Medulla oblongata (tissue), 1 donor: ENCODE results near the gene METTL21C.

ENCODE experiments used
- DNase-seq: peaks from one replicate; pipeline ENCODE4 v3.0.0-alpha.2; 2015; ENCODE audit errors: extremely low spot score

The METTL21C gene

DNA sequence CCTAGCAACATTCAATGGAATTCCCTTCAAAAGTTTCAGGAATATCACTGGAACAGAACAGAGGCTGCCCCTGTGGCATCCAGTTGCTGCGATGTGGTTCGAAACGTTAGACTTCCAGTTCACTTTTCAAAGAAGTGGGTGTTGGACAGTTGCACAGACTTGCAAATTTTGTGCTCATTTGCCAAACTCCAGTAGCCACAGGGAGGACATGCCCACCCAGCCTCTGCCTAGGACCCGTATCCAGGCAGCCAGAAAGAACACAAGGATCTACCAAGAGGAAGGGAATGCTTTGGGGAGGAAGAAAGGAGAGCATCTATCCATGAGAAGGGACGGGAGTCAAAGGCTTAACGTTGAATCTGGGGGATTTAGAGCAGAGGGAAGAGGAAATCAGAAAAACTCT lies at the start of gene METTL21C:
Gene METTL21C, minus strand, starts transcription at position 108 of the 400 bp plus-strand sequence. CDS start 546 bp downstream, outside the sequence.
- no peak for DNase-seq

DNA sequence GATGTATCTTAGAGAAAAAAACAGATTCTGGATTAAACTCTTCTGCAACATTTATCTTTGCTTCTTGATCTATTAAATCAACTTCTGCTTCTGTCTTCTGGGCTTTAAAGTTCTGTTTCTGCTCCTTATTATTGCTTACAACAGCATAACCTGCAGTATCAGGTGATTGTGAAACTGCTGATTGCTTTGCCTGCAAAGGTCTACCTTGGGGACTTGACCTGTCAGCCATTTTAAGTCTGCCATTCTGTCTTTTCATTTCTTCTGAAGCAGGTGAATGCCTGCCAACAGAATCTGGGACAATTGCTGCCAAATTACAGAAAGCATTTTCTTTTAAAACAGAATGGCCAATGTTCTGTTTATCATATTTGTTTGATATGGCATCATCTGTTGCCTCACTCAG lies 47.7 kb upstream of the METTL21C start:
- no peak for DNase-seq

- no peak for DNase-seq
Observed at GRCh38 chr13:102742101-102742500, 47.3 kb upstream of the METTL21C start.

DNA sequence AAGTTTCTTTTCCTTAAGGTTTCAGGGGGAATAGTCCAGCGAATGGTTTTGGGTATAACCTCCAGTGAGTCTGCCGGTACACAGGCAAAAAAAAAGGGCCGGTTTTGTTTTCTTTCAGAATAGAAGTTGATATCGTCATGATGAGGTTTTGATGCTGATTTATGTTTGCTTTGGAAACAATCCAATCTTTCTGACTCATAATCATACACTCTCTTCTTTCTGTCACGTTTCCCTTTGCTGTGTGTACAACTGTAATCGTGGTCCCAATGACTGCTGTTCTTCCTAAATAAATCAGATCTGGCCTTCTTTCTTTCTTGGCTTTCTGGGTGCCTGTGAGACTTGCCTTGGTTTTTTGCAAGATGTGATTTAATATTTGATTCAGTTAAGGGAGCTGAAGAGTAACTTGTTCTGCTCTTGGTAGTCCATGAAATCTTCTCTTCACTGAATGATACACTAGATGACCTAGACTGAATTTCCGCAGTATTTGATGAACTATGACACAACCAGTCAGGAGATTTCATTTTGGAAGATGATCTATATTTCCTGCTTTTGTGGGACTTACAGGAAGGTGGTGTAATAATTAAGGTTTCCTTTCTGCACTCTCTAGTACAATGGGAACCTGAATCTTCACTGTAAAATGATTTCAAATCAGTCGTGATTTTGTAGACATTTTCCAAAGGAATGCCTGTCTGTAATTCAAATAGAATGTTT lies 34.9 kb upstream of the METTL21C start:
- DNase-seq = no peak

GRCh38 chr13:102726430-102726829 lies 31.6 kb upstream of the METTL21C start:
- no peak for DNase-seq

DNA sequence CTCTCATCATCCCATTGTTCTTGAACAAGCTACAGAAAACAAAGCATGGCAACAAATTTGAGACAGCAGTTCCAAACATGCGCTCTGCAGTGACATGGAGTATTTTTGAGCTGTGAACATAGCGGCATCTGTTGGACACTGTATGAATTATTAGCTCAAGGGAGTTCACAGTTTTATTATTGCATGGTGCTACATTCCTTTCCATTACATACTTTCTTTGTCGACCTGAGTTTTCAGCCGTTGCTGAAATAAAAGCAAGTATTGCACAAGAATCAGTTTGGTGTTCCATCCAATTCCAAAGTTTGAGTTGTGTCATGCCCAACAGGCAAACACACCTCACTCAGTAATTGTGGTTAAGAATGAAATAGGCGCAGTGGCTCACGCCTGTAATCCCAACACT lies 30.1 kb upstream of the METTL21C start:
- peak; percentile 52 for DNase-seq

- peak; percentile 78 for DNase-seq
Observed at GRCh38 chr13:102721800-102722231, 27.0 kb upstream of the METTL21C start.

DNA sequence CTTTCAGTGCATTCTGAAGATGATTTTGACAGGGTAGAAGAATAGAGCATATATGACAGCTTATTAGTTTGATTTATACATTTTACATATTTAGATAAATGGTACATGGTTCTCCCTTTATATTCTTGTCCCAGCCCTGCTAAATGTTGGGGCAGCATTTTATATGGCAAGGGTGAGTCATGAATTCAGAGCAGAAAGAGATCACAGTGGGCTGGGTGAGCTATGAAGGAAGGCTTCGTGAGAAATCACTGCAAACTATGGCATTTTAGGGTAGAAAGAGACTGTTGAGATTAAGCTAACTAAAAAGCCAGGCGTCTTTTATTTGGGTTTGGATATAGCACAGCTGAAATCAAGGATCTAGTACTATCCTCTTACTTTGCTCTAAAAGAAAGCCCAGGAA lies 23.9 kb upstream of the METTL21C start:
- DNase-seq = no peak

- DNase-seq = no peak
Observed at GRCh38 chr13:102715447-102715846, 20.6 kb upstream of the METTL21C start.

GRCh38 chr13:102710261-102710679 lies 15.4 kb upstream of the METTL21C start:
- DNase-seq = no peak

DNA sequence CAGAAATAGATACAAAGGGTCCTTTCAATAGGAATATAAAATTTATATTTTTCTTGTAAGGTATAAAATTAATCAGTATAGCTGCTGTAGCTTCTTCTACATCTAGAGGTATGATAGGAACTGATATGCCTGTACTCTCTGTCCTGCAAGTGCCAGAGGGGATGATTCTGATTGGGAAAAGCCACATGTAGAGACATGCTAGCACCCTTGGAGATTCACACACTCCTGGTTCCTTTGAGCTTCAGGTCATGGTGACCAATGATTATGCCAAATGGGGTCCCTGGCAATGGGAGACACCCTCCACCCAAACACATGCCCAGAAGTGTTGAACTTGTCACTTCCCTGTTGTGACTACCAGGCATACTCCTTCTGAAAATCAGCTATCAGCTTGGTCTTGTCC lies 14.7 kb upstream of the METTL21C start:
- no peak for DNase-seq

DNA sequence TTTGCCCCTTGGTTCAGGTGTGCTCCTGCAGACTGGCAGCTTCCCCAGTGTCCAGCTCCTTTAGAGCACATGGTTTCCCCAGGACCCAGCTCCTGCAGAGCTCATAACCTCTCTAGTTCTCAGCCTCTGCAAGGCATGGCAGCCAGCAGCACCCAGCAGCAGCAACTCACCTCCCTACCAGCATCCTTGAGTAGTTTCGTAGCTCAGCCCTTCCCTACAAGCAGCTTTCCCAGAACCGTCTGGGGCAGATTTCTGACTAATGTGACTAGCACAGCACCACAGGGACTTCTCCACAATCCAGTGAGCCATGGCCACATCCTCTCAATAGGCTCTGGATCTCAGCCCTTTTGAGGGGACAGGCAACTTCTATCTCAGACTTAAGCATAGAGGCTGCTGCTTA lies 14.1 kb upstream of the METTL21C start:
- no peak for DNase-seq

DNA sequence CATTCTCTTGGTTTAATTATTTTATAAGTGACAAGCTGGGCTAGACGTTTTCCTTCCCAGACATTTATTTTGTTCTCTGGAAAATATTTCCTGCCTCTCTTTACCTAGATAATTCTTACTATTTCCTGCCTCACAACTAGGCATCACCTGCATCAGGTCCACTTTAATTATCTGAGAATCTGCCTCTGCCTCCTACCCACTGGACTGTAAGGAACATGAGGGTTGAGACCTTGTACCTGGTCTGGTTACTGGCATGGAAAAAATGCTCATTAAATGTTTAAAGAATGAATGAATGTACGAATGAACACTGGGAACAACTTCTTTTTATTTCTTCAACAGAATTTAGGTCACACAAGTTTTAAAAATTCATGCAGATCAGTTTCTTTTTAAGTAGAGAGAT lies 13.4 kb upstream of the METTL21C start:
- no peak for DNase-seq

- peak; percentile 26 for DNase-seq
Observed at GRCh38 chr13:102707467-102707866, 12.6 kb upstream of the METTL21C start.

- DNase-seq = no peak
Observed at GRCh38 chr13:102704238-102705058, 9.6 kb upstream of the METTL21C start.

DNA sequence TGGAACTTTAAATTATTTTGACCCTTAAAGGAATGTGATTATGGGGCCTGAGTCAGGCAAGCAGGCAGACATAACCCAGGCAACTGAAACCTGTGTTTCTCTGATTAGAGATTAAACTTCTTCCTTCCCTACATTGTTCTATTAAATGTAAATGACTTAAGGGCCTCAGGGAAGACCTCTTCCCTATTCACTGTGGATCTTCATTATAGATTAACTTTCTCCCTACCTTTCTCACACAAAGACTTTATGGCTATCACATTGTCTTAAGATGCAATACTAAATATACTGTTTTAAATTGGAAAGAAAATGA lies 8.8 kb upstream of the METTL21C start:
- DNase-seq = no peak

GRCh38 chr13:102702965-102703725 lies 8.3 kb upstream of the METTL21C start:
- no peak for DNase-seq

- DNase-seq = no peak
Observed at GRCh38 chr13:102701331-102701730, 6.5 kb upstream of the METTL21C start.

- DNase-seq = no peak
Observed at GRCh38 chr13:102700088-102701031, 5.5 kb upstream of the METTL21C start.

DNA sequence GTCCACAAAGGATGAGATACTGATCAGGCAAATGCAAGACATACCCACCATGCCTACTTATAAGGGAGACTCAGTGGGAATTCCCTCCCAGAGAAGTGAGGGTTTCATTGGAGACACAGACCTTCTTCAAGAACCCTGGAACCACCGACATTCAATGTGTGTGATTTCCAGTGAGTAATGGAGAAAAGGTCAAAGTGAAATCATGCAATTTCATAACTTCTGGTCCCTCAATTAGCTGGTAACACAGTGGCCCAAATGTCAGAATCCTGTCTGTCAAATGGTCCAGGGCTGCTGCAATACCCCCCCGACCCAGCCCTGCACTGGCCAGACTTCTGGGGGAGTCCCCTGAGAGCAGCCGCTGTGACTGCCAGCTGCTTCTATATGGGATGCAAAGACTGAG lies 4.7 kb upstream of the METTL21C start:
- no peak for DNase-seq

- DNase-seq = no peak
Observed at GRCh38 chr13:102698649-102698980, 3.8 kb upstream of the METTL21C start.
